ENCODE measurements around the gene KCNA3.

Gene KCNA3

DNA sequence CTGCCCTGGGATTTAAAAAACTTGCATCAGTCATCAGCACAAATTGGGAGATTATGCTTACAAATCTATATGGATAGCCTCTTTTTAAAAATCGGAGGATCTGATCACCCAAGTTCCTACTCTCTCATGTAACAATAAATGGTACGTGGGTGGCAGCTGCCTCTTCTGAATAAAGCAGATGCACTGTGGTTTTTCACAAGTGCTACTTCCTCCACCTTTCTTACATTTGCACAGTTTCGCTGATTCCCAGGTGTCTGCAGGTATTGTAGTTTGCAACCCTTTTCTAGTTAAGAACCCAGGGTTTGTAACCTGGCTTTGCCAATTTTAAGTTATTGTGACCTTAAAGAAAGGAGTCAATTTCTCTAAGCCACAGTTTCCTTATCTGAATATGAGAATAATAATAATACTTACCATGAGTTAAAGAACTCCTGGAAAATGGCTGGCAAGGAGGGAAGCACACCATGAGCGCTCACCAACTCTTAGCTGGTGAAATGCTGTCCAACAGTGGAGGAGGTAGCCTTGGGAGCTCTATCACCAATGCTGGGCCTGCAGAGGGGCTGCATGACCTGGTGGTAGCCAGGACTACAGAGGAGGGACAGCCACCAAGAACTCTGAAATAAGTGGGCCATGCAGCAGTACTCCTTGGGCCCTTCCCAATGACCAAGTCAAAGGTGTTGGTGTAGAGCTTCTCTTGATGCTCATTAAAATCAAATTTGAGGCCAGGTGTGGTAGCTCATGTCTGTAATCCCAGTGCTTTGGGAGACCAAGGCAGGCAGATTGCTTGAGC lies 38.4 kb downstream of the KCNA3 start:
- no peak for DNase-seq

DNA sequence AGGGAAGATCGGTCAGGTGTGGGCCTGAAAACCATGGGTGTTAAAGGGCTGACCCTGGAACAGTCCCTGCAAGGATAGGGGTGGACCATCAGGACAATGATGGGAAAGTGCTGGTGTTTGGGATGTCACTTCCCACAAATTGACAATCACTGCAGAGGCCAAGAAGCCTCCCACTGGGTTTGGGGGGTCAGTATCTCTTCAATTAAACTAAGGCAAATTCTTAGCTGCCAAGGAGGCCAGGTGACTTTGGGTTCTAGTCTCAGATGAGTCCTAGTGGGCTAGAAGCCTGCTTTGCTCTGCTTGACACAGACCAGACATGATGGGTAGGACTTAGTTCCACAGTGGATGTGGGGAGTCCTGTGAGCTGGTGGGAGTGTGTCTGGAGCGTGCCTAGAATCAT lies 39.3 kb downstream of the KCNA3 start:
- no peak for DNase-seq

DNA sequence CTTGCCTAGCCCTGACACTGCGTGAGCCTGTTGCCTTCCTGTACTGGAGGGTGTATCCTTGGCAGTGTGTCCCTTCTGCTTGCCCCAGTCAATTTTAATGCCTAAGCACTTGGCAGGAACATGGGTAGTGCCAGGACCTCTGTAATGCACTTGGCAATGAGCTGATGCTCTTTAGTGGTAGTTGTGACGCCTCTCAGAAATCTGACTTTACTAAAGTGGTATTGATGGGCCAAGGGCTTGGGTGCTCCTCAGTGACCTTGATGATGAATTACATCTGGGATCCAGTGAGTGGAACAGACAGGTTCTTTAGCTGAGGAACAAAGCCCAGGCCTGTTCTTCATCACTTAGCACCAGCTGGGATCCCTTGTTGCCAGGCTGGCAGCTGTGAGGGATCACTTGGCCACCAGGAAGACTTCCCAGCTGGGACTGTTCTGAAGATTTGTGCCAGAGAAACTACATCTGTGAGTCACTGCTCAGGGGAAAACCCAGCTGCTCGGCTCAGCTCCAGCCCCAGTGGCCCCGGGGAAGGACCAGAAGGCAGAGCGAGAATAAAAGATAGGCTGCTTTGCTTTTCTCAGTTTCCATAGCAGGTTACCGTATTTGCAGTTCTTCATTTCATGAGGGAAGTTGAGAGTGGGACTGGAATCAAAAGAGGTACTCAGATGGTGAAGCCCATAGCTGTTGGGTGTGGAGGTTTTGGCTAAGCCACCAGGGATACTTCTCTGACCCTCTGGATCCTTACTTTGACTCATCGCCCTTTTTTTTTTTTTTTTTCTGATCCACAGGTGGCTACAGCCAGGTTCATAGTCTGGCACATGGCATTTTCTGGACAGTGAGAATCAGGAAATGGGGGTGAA lies 40.1 kb downstream of the KCNA3 start:
- DNase-seq, result no peak

DNA sequence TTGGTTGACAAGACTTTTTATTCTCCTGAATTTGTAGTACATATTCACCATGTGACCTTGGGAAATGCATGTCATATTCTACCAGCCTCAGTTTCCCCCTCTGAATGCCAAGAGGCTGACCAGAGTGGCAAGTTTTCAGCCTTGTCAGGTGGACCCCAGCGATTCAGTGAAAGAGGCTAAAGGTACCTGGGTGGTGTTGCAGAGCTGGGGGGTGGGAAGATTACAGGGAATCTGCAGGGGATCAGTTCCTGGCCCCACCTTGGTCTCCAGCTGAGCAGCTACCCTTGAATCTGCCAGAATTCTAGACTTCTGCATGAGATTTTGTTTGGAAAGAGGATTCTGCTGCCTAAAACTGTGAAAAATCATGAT lies 40.7 kb downstream of the KCNA3 start:
- DNase-seq, result no peak

DNA sequence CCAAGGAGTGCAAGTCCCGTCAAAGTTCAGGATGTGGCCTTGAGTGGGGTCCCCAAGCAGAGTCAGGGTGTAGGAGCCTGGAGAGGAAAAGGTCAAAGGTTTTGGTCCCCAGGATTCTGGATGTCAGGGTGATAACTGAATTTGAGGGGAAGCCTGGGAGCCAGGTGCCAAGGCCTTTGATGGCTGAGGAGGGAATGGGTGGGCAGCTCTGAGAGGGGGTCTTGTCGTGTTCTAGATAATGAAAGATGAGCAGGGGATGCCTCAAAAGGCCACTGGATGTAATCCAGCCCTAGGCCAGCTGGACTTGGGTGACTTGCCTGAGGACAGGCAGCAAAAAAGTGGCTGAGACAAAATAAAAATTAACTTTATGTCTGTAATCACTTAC lies 41.1 kb downstream of the KCNA3 start:
- no peak for DNase-seq

DNA sequence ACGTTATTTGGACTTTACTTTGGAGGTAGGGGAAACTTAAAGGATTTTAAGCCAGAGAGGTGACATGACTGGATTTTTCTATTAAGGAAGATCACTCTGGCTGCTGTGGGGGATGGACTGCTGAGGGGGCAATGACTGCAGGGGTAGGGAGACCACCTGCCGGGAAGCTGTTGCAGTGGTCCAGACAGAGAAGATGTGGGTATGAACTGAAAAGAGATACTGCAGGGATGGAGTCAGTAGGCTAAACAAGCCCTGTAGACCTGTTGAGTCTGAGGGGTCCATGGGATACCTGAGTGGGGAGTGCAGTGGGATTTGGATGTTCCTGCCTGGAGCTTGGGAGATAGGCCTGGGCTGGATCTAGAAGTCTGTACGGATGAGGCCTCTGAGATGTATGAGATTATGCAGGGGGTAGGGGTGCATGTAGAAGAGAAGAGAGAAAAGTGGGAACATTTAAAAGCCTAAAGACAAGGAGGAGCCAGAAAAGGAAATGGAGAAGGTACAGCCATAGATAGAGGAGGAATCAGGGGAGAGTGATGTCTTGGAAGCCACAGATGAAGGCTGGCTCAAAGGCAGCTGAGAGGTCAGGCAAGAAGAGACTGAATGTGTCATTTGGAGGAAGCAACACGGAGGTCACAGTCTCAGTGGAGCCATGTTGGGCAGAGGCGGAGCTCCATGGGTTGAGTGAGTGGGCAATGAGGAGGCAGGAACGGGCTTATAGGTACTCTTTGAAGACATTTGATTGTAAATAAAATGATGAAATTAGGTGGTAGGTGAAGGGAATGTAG lies 42.7 kb downstream of the KCNA3 start:
- no peak for DNase-seq

DNA sequence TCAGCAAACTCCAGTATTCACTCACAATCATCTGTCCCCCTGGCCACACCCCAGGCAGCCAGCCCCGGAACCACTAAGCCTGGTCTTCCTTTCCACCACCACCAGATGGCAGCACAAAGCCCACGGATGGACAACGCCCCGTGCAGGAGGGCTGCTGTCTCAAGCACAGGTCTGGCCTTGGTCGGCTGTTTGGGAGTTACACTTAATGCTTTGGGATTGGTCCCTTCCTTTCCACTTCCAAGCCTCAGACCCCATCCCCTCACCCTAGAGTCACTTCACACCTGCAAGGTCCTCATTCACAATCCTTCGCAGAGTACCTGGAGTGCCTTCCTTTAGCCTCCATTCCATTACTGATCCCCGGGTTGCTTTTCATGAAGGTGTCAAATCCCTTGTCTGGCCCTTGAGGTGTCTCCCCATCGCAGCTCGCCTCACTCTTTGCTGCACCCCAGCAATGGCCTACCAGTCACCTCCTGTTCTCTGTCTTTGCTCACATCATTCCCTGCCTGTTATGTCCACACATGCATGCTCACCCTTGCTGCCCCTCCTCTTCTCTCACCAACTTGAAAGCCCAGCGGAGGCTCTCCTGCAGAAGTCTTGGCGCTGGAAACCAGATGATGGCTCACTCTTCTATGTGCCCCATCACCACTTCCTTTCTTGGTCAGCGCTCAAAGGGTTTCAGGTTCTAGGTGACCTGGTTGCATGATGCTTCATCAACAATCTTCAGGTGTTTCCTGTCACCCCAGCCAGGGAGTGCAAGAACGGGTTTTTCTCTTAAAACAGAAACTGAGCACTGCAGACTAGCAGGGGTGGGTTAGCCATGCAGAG lies 43.7 kb downstream of the KCNA3 start:
- peak; percentile 53 to 58 for DNase-seq

DNA sequence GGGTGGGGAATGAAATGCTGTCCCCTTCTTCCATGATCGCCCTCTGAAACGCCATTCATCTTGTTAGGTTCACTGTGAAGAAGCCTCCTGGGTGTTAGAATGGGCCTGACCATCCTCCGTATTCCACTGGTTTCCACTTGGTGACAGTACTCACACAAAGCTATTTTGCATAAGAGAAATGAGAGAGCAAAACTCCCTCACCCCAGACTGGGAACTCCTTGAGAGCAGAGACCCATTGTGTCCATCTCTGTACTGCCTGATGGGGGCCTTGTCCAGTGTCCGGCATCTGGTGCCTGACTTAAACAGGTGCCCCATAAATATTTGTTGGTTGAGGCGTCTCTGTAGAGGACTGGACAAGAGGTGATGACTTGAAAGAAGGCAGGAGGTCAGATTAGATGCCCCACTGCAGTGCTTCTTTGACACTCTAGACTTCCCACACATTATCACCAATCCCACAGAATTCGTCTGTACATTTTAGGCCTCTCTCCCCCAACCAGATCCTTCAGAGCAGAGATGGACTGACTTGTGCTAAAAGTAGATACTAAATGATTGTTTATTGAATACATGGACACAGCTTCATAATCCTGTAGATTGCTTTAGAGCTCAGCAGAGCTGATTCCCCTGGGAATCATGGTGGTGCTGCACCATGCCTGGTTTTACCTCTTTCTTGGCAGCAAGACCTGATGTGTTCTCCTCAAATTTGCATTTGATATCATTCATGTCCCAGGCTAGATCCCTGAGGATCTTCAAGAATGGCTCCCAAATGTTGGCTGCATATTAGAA lies 46.2 kb downstream of the KCNA3 start:
- DNase-seq, result no peak

DNA sequence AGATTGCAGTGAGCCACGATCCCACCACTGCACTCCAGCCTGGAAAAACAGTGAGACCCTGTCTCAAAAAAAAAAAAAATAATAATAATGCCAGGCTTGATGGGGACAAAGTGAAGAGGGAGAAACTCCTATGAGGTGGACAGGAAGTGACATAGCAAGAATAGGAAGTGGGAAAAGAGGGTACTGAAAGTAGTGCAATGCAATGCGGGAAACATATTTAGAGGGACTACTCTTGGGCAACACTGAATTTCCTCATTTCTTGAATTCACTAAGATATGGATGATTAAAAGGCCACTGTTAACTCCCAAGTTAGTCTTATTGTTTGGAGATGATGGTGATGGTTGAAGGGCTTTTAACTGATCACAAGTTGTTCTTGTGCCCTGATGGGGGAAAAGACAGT lies 47.0 kb downstream of the KCNA3 start:
- peak; percentile 57 to 60 for DNase-seq

DNA sequence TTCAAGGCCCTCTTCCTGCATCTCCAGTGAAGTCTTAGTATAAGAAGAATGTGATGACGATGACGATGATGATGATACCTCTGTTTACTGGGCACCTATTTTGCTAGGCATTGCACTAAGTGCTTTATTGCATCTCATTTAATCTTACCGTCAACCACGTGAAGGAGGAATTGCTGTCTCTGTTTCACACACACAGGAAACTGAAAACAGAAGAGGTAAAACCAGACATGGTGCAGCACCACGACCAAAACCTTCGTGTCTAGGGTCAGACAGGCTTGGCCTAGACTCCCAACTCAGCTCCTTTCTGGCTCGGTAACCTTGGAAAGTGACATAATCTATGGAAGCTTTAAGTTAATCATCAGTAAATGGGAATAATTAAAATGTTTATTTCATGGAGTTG lies 47.9 kb downstream of the KCNA3 start:
- DNase-seq, result no peak
